HG03469 (cell line): ENCODE measurements around the gene MYO7B.

Source experiments
- ATAC-seq: cut with Tn5 transposase; IDR thresholded peaks from one replicate; pipeline ENCODE4 v1.9.1; 2021; ENCODE audit warnings: mild to moderate bottlenecking, moderate library complexity, moderate number of reproducible peaks; ENCODE audit not compliant: unreplicated experiment

Gene MYO7B

GRCh38 chr2:127622561-127623387 lies 87.3 kb downstream of the MYO7B start:
- no peak for ATAC-seq

DNA sequence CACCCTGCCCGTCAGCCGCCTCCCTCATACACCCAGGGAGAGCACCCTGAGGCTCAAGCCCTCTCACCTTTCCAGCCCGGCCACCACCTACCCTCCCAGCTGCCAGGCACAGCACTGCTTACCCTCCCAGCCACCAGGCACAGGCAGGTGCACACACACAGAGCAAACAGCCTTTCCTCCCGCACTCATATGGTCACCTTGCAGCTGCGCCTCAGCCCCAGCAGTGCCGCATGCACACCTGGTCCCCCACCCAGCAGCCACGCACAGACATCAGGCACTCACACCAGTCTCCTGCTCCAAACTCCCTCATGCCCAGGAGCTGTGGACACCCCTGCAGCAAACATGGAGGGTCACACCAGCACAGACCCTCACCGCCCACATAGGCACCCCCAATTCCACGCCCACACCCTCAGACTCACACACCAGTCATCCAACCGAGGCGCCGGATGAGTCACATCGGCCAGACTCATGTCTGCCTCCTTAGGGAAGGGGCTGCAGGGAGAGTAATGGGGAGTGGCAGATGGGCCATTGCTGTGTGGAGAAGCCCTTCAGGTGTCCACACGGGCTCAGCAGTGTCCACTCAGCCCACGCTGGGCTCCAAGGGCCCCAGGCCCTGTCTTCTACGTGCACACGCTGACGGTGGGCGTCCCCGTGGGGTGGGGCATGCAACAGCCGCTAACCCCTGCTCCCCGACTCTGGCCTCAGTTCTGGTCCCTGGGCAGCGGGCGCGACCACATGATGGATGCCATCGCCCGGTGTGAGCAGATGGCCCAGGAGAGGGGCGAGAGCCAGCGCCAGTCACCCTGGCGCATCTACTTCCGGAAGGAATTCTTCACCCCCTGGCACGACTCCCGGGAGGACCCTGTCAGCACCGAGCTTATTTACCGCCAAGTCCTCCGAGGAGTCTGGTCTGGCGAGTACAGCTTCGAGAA lies 88.2 kb downstream of the MYO7B start:
- ATAC-seq = no peak

GRCh38 chr2:127624320-127624755 lies 88.9 kb downstream of the MYO7B start:
- ATAC-seq = no peak

DNA sequence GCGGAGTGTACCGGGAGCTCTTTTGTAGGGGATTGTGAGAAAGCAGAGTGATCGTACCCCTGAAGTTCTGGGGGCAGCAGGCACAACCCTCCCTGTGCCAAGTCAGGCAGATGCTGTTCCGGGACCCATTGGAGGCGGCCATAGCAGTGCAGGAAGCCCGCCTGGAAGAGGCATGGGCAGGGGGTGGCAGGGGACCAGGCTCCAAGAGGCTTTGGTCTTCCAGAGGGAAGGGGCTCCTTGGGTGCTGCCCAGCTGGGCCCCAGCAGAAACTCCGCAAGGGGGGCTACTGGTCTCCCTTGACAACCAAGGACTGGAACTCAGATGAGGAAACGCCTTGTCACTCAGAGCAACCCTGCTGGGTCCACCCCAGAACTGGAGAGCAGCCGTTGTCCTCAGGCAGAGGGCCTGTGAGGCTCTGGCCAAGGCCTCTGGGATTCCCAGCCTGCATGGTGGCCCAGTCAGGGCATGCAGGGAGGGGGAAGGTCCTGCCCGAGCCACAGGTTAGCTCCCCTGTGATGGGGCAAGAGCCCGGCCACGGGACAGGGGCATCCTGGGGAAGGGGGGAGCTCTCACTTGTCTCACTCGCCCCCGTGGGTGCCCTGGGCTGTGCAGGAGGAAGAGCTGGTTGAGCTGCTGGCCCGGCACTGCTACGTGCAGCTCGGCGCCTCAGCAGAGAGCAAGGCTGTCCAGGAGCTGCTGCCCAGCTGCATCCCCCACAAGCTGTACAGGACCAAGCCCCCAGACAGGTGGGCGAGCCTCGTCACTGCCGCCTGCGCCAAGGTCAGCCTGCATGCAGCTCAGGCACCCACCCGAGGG lies 89.5 kb downstream of the MYO7B start:
- no peak for ATAC-seq

- ATAC-seq = no peak
Measured at GRCh38 chr2:127625572-127625951, 90.1 kb downstream of the MYO7B start.

- ATAC-seq = no peak
Measured at GRCh38 chr2:127626175-127626574, 90.7 kb downstream of the MYO7B start.

DNA sequence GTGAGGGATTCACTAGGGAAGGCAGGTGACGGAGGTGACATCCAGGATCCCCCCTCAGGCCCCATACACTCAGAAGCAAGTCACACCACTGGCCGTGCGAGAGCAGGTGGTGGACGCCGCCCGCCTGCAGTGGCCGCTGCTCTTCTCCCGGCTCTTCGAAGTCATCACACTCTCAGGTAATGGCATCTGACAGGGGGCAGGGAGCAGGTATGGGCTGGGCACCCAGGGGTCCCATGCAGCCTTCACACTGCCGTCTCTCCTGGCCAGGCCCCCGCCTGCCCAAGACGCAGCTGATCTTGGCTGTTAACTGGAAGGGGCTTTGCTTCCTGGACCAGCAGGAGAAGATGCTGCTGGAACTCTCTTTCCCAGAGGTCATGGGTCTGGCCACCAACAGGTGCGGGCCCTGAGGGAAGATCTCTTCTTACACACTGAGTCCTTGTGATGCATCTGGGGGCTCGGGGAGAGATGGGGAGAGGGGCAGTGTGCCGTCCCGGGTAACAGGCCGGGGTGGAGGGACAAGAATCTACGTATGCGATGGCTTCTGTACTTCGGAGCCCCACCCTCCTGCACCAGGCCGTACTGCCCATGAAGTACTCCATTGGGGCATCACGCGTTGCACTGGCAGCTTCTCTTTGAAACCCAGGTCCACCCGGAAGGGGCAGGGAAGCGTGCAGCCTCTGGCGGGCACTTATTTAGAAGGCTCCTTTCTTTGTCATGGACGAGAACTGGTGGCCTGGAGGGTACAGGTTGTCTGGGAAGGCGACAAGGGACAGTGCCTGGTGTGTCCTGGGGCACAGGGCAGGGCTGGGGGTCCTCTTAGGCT lies 91.6 kb downstream of the MYO7B start:
- ATAC-seq = no peak

- no peak for ATAC-seq
Measured at GRCh38 chr2:127627740-127628571, 92.5 kb downstream of the MYO7B start.

GRCh38 chr2:127628767-127629614 lies 93.5 kb downstream of the MYO7B start:
- ATAC-seq = no peak

DNA sequence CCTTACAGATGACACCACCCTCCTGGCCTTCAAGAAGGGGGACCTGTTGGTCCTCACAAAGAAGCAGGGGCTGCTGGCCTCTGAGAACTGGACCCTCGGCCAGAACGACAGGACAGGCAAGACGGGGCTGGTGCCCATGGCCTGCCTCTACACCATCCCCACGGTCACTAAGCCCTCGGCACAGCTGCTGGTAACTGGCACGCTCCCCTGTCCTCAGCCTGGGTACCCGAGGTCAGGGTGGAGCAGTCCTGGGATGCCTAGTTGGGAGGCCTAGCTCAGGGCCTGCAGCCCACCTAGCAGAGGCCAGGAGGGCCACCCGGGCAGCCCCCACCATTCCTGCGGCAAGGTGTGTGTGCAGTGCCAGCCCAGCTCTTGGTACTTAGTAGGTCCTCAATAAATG lies 94.2 kb downstream of the MYO7B start:
- ATAC-seq = no peak

DNA sequence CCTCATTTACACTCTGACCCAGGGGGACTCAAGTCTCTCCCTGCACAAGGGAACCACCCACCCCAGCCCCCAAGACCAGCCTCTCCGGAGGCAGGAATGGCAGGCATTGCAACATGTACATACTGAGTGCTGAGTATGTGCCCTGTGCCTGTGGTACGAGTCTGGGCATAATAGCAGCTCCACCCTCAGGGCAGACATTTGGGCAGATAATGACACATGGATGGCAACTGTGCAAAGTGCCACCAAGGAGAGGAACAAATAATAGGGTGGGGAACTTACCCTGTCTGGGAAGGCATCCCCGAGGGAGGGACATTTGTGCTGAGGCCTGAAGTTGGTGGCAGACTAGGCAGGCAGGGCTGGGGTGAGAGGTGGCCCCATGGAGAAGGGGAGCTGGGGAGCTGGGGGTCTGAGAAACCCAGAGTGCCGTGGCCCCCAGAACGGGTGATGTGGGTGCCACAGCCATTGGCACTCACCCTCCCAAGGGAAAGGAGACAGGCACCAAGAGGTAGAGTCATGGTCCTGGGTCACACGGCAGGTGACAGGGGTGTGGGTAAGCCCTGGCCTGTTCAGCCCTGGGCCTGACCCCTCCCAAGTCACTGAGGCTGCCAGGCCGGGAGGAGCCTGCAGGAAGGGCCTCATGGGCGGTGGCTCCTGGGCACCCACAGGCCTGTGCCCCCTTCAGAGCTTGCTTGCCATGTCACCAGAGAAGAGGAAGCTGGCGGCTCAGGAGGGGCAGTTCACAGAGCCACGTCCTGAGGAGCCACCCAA lies 94.8 kb downstream of the MYO7B start:
- ATAC-seq = no peak

- no peak for ATAC-seq
Measured at GRCh38 chr2:127630864-127631540, 95.5 kb downstream of the MYO7B start.

- ATAC-seq = no peak
Measured at GRCh38 chr2:127631541-127631996, 96.1 kb downstream of the MYO7B start.

GRCh38 chr2:127631997-127632581 lies 96.6 kb downstream of the MYO7B start:
- ATAC-seq = no peak

GRCh38 chr2:127632592-127633489 lies 97.4 kb downstream of the MYO7B start:
- ATAC-seq = peak; percentile 44
